H1 (cell line): Measurements from ENCODE around the gene STIM2. TPM values are rescaled to one million over a fixed set of nuclear protein-coding genes. Genes with fewer than 3 reads are reported as not detected.

Source experiments
- CTCF ChIA-PET: fragments of 300-600 bp; sonication (Branson Sonifier 250); formaldehyde crosslinking; loops from one replicate; lab custom pipeline; 2021; ENCODE audit not compliant: partially characterized antibody; lab: Charles Lee
- POLR2A ChIA-PET: fragments of 300-600 bp; sonication (Branson Sonifier 250); formaldehyde crosslinking; loops from one replicate; lab custom pipeline; 2021; ENCODE audit warnings: inconsistent platforms; ENCODE audit not compliant: partially characterized antibody; lab: Charles Lee
- DNase-seq, 2 experiments: peaks; one replicate each; pipeline versions ENCODE4 v3.0.0 to v3.0.0-alpha.2; 2010 to 2022; ENCODE audit warnings: low spot score in 2 of 2, low read depth in 1 of 2, mixed read lengths in 1 of 2
- FAIRE-seq: peaks from 2 replicates; lab custom pipeline; 2011; peaks lifted over from hg19 to GRCh38; lab: Jason Lieb, UNC
- H2AFZ ChIP-seq: 2 replicates; pipeline ENCODE4 v1.8.1; 2012; ENCODE audit warnings: low read length, inconsistent platforms
- H2AK5ac ChIP-seq: 2 replicates; pipeline ENCODE4 v1.6.1; 2013; ENCODE audit warnings: low read depth, low read length
- H2BK120ac ChIP-seq: replicated peaks from 2 replicates; pipeline ENCODE3; 2013; ENCODE audit warnings: low read depth, low read length, inconsistent platforms
- H2BK12ac ChIP-seq: 2 replicates; pipeline ENCODE4 v1.6.1; 2013; ENCODE audit warnings: low read depth, low read length
- H2BK15ac ChIP-seq: 2 replicates; pipeline ENCODE4 v1.6.1; 2013; ENCODE audit warnings: low read length
- H2BK20ac ChIP-seq: 2 replicates; pipeline ENCODE4 v1.6.1; 2013; ENCODE audit warnings: low read length
- H2BK5ac ChIP-seq: 2 replicates; pipeline ENCODE4 v1.6.1; 2013; ENCODE audit warnings: low read depth, low read length
- H3K14ac ChIP-seq: 2 replicates; pipeline ENCODE4 v1.6.1; 2013; ENCODE audit warnings: inconsistent platforms; ENCODE audit not compliant: insufficient read length
- H3K18ac ChIP-seq: 2 replicates; pipeline ENCODE4 v1.6.1; 2013; ENCODE audit warnings: low read length; ENCODE audit errors: extremely low read depth
- H3K23ac ChIP-seq: 2 replicates; pipeline ENCODE4 v1.6.1; 2013; ENCODE audit warnings: inconsistent platforms; ENCODE audit not compliant: insufficient read length
- H3K23me2 ChIP-seq: 2 replicates; pipeline ENCODE4 v1.6.1; 2013; ENCODE audit warnings: low read depth, low read length
- H3K27ac ChIP-seq: 2 replicates; pipeline ENCODE4 v1.6.1; 2011; ENCODE audit warnings: low read depth, low read length, inconsistent platforms
- H3K27me3 ChIP-seq, 4 experiments: replicated peaks in 1 of 4; 1 replicate in 1 of 4; 2 replicates in 3 of 4; pipeline versions ENCODE4 v1.6.1 to v1.8.1; 2011 to 2013; ENCODE audit warnings: low read length in 3 of 4, mild to moderate bottlenecking in 3 of 4, inconsistent platforms in 2 of 4, mixed read lengths in 2 of 4, moderate library complexity in 1 of 4; ENCODE audit not compliant: control insufficient read depth in 3 of 4, insufficient read depth in 3 of 4; ENCODE audit errors: extremely low read depth in 1 of 4
- H3K36me3 ChIP-seq, 4 experiments: 2 replicates each; pipeline versions ENCODE4 v1.6.1 to v1.8.1; 2011 to 2013; ENCODE audit warnings: mild to moderate bottlenecking in 4 of 4, low read length in 3 of 4, moderate library complexity in 2 of 4, control low read depth in 1 of 4, inconsistent platforms in 1 of 4; ENCODE audit not compliant: insufficient read depth in 4 of 4, control insufficient read depth in 2 of 4
- H3K4ac ChIP-seq: replicated peaks from 2 replicates; pipeline ENCODE3; 2013; ENCODE audit warnings: low read length, low read depth, mixed read lengths, inconsistent platforms; ENCODE audit not compliant: insufficient read length
- H3K4me1 ChIP-seq, 4 experiments: replicated peaks in 1 of 4; 1 replicate in 1 of 4; 2 replicates in 3 of 4; pipeline versions ENCODE4 v1.6.1 to v1.8.1; 2011 to 2013; ENCODE audit warnings: low read length in 3 of 4, inconsistent platforms in 2 of 4, mixed read lengths in 1 of 4; ENCODE audit not compliant: insufficient read depth in 4 of 4, control insufficient read depth in 3 of 4
- H3K4me2 ChIP-seq, 2 experiments: 2 replicates each; pipeline versions ENCODE4 v1.6.1 to v1.8.1; 2011 to 2013; ENCODE audit warnings: low read depth in 2 of 2, low read length in 2 of 2, control low read depth in 1 of 2, inconsistent platforms in 1 of 2, mild to moderate bottlenecking in 1 of 2; ENCODE audit not compliant: insufficient read depth in 1 of 2
- H3K4me3 ChIP-seq, 4 experiments: fragments of 200-600, 300-600 bp in 1 of 4; sonication (generic), shearing (Covaris generic), sonication (Bioruptor Twin) in 1 of 4; 2 replicates each; pipeline versions ENCODE4 v1.5.1 to v1.8.1; 2011 to 2016; ENCODE audit warnings: low read length in 4 of 4, low read depth in 3 of 4, control low read depth in 2 of 4, inconsistent platforms in 2 of 4, mild to moderate bottlenecking in 2 of 4, mixed read lengths in 1 of 4, moderate library complexity in 1 of 4; ENCODE audit not compliant: insufficient read depth in 2 of 4; ENCODE audit errors: extremely low read depth in 1 of 4
- H3K56ac ChIP-seq: replicated peaks from 2 replicates; pipeline ENCODE3; 2013; ENCODE audit warnings: low read depth, mild to moderate bottlenecking, mixed read lengths, low read length, inconsistent platforms; ENCODE audit not compliant: insufficient read length
- H3K79me1 ChIP-seq: 2 replicates; pipeline ENCODE4 v1.6.1; 2013; ENCODE audit warnings: low read depth, low read length, control low read depth
- H3K79me2 ChIP-seq, 2 experiments: 2 replicates each; pipeline versions ENCODE4 v1.6.1 to v1.8.1; 2012 to 2013; ENCODE audit warnings: low read length in 2 of 2, mild to moderate bottlenecking in 2 of 2, inconsistent platforms in 1 of 2; ENCODE audit not compliant: insufficient read depth in 2 of 2, control insufficient read depth in 1 of 2
- H3K9ac ChIP-seq, 4 experiments: replicated peaks in 1 of 4; 1 replicate in 1 of 4; 2 replicates in 3 of 4; pipeline versions ENCODE4 v1.6.1 to v1.8.1; 2011 to 2013; ENCODE audit warnings: low read depth in 3 of 4, low read length in 3 of 4, control low read depth in 2 of 4, mild to moderate bottlenecking in 2 of 4, moderate library complexity in 2 of 4, inconsistent platforms in 1 of 4; ENCODE audit errors: extremely low read depth in 1 of 4
- H3K9me3 ChIP-seq, 2 experiments: 2 replicates each; pipeline versions ENCODE4 v1.6.1 to v1.8.1; 2012 to 2013; ENCODE audit warnings: mild to moderate bottlenecking in 2 of 2, moderate library complexity in 2 of 2, control low read depth in 1 of 2, inconsistent platforms in 1 of 2, low read depth in 1 of 2, low read length in 1 of 2, mixed read lengths in 1 of 2; ENCODE audit not compliant: insufficient read depth in 2 of 2
- H4K20me1 ChIP-seq, 2 experiments: replicated peaks in 1 of 2; 2 replicates each; pipeline versions ENCODE3 to v1.8.1; 2011 to 2013; ENCODE audit warnings: inconsistent platforms in 2 of 2, low read length in 2 of 2, mild to moderate bottlenecking in 1 of 2; ENCODE audit not compliant: insufficient read depth in 2 of 2, control insufficient read depth in 1 of 2
- H4K5ac ChIP-seq: 2 replicates; pipeline ENCODE4 v1.6.1; 2013; ENCODE audit warnings: low read length, low read depth, mixed read lengths, inconsistent platforms; ENCODE audit not compliant: insufficient read length
- H4K8ac ChIP-seq: 2 replicates; pipeline ENCODE4 v1.8.0; 2013; ENCODE audit warnings: mild to moderate bottlenecking, moderate library complexity, low read length, inconsistent platforms; ENCODE audit not compliant: insufficient read depth; ENCODE audit errors: extremely low read depth
- H4K91ac ChIP-seq: replicated peaks from 2 replicates; pipeline ENCODE3; 2013; ENCODE audit warnings: low read length, mixed read lengths, inconsistent platforms; ENCODE audit not compliant: insufficient read length
- ATF2 ChIP-seq: IDR thresholded peaks from 2 replicates; pipeline ENCODE4 v1.6.1; 2012; ENCODE audit warnings: low read length, inconsistent platforms
- CHD2 ChIP-seq: IDR thresholded peaks from 2 replicates; pipeline ENCODE4 v1.6.1; 2012; ENCODE audit warnings: low read length, improper control_type of control experiment
- EP300 ChIP-seq, 2 experiments: IDR thresholded peaks; 1 replicate in 1 of 2; 2 replicates in 1 of 2; pipeline ENCODE4 v1.6.1; 2011 to 2012; ENCODE audit warnings: low read depth in 2 of 2, low read length in 2 of 2, mild to moderate bottlenecking in 2 of 2, borderline replicate concordance in 1 of 2, inconsistent platforms in 1 of 2, moderate library complexity in 1 of 2
- MAFK ChIP-seq: IDR thresholded peaks from 2 replicates; pipeline ENCODE4 v1.6.1; 2012; ENCODE audit warnings: low read depth, mild to moderate bottlenecking, improper control_type of control experiment, low read length
- MAX ChIP-seq: IDR thresholded peaks from 2 replicates; pipeline ENCODE4 v1.6.1; 2012; ENCODE audit warnings: inconsistent platforms
- POLR2A ChIP-seq, 2 experiments: IDR thresholded peaks; 1 replicate in 1 of 2; 2 replicates in 1 of 2; pipeline ENCODE4 v1.6.1; 2011; ENCODE audit warnings: low read depth in 2 of 2, low read length in 2 of 2, mild to moderate bottlenecking in 2 of 2; ENCODE audit errors: control extremely low read depth in 1 of 2
- POLR2AphosphoS5 ChIP-seq: IDR thresholded peaks from 2 replicates; pipeline ENCODE4 v1.6.1; 2011; ENCODE audit warnings: low read depth, low read length
- SAP30 ChIP-seq: fragments of 300-600 bp; sonication (generic); IDR thresholded peaks from 2 replicates; pipeline ENCODE4 v1.7.1; 2012; ENCODE audit warnings: low read length, moderate library complexity, mild to moderate bottlenecking, inconsistent platforms; ENCODE audit not compliant: insufficient read depth, insufficient replicate concordance
- SRF ChIP-seq: IDR thresholded peaks from 2 replicates; pipeline ENCODE4 v1.6.1; 2011; ENCODE audit warnings: mild to moderate bottlenecking, low read depth, low read length, moderate library complexity
- TAF1 ChIP-seq: IDR thresholded peaks from 2 replicates; pipeline ENCODE4 v1.6.1; 2011; ENCODE audit warnings: mild to moderate bottlenecking, low read depth, low read length
- TEAD4 ChIP-seq: IDR thresholded peaks from 2 replicates; pipeline ENCODE4 v1.6.1; 2012; ENCODE audit warnings: low read depth, low read length, inconsistent platforms, mixed read lengths
- USF2 ChIP-seq: IDR thresholded peaks from 2 replicates; pipeline ENCODE4 v1.6.1; 2011; ENCODE audit warnings: low read length, improper control_type of control experiment
- polyA plus RNA-seq, 7 experiments: library from polyadenylated mRNA; depleted of rRNA in 3 of 7; stranded (reverse) in 5 of 7; unstranded in 2 of 7; fragments of >200 nt in 5 of 7; fragments of 200-250 nt in 2 of 7; gene quantifications; 1 replicate in 5 of 7; 2 replicates in 1 of 7; 4 replicates in 1 of 7; pipeline versions ENCODE4 v1.2.1 to v1.2.3, GENCODE V29; 2011 to 2013; ENCODE audit warnings: missing spikeins in 2 of 7, mixed read lengths in 2 of 7
- total RNA-seq: library from RNA; stranded (reverse); fragmentation: NEBNext Ultra II Directional; extraction: Animal tissue kit (Norgen Biotek cat#: 25700); gene quantifications from 2 replicates; pipeline ENCODE4 v1.2.1, GENCODE V29; 2021

Gene STIM2
- total and polyA plus RNA-seq, 2 of the 8 experiments (the other 6 are each of a cell fraction or from before 2014, with no cell fraction given), result 22.9 to 23.0 TPM

DNA sequence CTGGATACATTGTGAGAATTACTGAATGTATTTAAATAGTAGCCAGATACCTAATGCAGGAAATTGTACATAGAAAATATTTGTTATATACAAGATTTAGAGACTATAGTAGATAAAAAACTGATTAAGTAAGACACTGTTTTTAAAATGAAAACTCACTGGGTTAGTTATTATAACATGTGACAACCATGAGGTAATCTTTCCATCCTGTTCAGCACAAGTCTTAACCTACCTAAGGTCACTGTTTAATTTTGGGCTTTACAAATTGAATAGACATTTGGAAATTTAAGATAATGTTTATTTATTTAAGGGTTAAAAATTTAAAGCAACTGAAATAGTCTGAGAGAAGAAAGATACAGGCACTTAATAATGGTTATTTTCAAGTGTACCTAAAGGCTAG, 102.1 kb downstream of the STIM2 start:
- Histone ChIP-seq H3K23ac (no peak overlapping the region), H4K8ac (no peak overlapping the region), H3K79me1 (no peaks in the 10 kb centered on the region), H3K4me3 (no peak overlapping the region), H4K20me1 (peaks cover 1 to 4% of the 10 kb centered on the region in 2 experiments), H4K5ac (no peak overlapping the region), H3K27ac (no peak overlapping the region), H2BK12ac (no peak overlapping the region), H4K91ac (no peak overlapping the region), H3K56ac (no peak overlapping the region), H3K36me3 (no peaks in the 10 kb centered on the region), H3K23me2 (no peaks in the 10 kb centered on the region; the same call in 1 of the 2 replicates), H2BK5ac (no peak overlapping the region), H3K18ac (no peak overlapping the region), H3K9me3 (no peaks in the 10 kb centered on the region), H3K27me3 (peaks cover 0 to 1% (median 0%) of the 10 kb centered on the region in 4 experiments; a peak in 1 of 7 replicates), H2BK20ac (no peak overlapping the region), H3K9ac (no peak overlapping the region), H3K4me1 (peaks cover 0 to 3% (median 0%) of the 10 kb centered on the region in 4 experiments; a peak in 1 of 7 replicates), H2AFZ (no peak overlapping the region), H3K4me2 (no peak overlapping the region), H2BK120ac (no peak overlapping the region), H2AK5ac (no peak overlapping the region), H3K4ac (no peak overlapping the region), H3K14ac (no peak overlapping the region), H3K79me2 (no peaks in the 10 kb centered on the region), H2BK15ac (no peak overlapping the region)
- ChIA-PET CTCF (no interaction called here), POLR2A (no interaction called here)
- no peak for DNase-seq
- FAIRE-seq, result no peak
- TF ChIP-seq TAF1, result no peak
- no peak for TF ChIP-seq CHD2
- no peak for TF ChIP-seq USF2
- no peak for TF ChIP-seq MAFK
- no peak for TF ChIP-seq POLR2A (IDR thresholded peaks at IDR 0.05; ENCODE audit: control extremely low read depth in 1 of 2, low read depth in 2 of 2, low read length in 2 of 2)
- no peak for TF ChIP-seq MAX
- no peak for TF ChIP-seq SAP30
- no peak for TF ChIP-seq EP300 (IDR thresholded peaks at IDR 0.05; ENCODE audit: borderline replicate concordance in 1 of 2, low read depth in 2 of 2, low read length in 2 of 2)
- TF ChIP-seq TEAD4, result no peak
- no peak for TF ChIP-seq ATF2
- no peak for TF ChIP-seq POLR2AphosphoS5
- TF ChIP-seq SRF, result no peak
